Measurements from ENCODE around the gene CAPN7.
"Not testable (repeated sequence)": the region's sequence is repeated elsewhere in the genome, so short reads cannot be mapped to it uniquely, and the experiment has no call there.

DNA sequence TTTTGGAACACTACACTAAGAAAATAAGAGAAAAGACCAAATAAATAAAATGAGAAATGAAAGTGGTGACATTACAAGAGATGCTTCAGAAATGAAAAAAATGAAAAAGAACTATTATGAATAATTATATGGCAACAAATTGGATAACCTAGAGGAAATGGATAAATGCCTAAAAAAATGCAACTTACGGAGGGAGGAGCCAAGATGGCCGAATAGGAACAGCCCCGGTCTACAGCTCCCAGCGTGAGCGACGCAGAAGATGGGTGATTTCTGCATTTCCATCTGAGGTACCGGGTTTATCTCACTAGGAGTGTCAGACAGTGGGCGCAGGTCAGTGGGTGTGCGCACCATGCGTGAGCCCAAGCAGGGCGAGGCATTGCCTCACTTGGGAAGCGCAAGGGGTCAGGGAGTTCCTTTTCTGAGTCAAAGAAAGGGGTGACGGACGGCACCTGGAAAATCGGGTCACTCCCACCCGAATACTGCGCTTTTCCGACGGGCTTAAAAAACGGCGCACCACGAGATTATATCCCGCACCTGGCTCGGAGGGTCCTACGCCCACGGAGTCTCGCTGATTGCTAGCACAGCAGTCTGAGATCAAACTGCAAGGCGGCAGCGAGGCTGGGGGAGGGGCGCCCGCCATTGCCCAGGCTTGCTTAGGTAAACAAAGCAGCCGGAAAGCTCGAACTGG, 19.4 kb upstream of the CAPN7 start:
- not testable (repeated sequence) for TF ChIP-seq YY1 (IDR thresholded peaks at IDR 0.05; ENCODE audit: insufficient read depth, insufficient read length); ZNF274 (IDR thresholded peaks at IDR 0.05; ENCODE audit: low read depth, low read length)

Data from NT2/D1 (cell line).